SW 1271 (cell line): ENCODE data around the gene AHRR.
"Not testable (repeated sequence)": the region's sequence is repeated elsewhere in the genome, so short reads cannot be mapped to it uniquely, and the experiment has no call there.

Source experiments
- DNase-seq, 2 experiments: peaks; one replicate each; lab custom pipeline; 2025; lab: John Stamatoyannopoulos, UW

The AHRR gene

DNA sequence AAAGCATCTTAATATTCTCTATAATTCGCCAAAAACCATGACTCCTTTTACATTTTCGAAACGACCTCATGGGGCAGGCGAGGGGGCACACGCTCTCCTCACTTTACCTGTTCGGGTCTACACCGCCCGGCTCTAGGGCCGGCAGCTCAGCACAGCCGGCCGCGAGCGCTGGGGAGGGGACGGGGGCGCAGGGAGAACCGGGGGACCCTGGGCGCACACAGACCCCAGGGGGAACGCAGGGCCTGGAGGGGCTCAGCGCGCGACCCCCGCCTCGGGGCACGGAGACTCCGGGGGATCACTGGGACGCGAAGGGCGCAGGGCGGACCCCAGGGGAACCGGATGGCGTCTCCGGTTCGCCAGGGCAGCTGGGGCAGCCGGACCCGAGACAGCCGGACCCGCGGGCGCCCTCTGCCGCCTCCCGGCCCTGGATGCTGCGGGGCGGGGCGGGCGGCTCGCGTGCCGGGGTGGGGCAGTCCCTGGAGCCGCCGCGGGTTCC lies at the start of gene AHRR:
Gene AHRR (plus strand): TSS at position 485 of the 496 bp plus-strand sequence. CDS start 22,189 bp downstream, outside the sequence.
- DNase-seq: peak; percentile 41 to 54

DNA sequence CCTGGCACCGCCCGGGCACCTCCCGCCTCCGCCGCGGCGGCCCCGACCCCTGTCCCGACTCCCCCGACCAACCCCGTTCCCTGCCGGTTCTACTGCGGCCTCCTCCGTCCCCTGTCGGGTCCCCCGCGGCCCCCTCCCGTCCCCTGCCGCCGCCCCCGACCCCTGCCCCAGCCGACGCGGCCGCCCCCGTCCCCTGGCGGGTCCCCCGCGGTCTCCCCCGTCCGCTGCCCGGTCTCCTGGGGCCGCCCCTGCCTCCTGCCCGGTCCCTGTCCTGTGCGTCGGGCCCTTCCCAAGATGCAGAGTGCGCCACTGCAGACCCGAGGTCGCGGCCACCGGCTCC lies 49.7 kb upstream of the AHRR start:
- not testable (repeated sequence) for DNase-seq

DNA sequence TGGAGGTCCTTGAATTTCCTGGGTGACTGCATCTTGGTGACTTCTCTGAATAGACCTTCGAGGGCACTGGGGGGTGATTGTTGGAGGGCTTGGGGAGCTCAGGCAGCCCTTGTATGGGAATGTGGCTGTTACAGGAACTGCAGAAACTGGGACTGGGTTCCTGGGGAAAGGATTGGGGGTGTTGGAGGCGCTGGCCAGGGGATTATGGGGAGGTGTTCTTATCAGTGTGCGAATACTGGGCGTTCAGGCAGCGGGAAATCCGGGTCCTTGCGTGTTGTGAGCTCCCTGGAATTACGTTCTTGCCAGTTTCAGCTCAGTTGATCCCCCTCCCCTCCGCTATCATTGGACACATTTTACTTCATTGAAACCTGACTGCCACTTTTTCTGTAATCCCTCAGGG lies 48.4 kb upstream of the AHRR start:
- not testable (repeated sequence) for DNase-seq

DNA sequence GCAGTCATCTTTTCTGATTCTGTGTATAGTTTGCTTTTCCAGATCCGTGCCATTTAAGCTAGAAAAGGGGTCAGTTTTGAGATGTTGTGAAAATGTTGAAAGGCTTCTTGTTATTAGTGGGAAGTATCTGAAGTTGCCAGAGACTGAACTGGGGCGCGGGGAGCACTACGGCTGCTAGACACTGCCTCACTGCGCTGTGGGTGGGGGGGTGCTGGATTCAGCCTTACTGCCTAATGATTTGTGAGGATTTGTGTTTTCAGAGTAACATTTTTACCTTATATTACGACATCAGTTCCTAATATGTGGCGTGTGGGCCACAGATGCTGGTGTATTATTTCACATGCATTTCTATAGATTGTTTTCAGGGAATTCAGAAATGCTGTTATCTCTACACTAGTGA lies 48.0 kb upstream of the AHRR start:
- DNase-seq: not testable (repeated sequence)

- DNase-seq: not testable (repeated sequence)
These were observed 47.2 kb upstream of the AHRR start for GRCh38 chr5:274346-274745.

- DNase-seq: no peak
These were observed 42.9 kb upstream of the AHRR start for GRCh38 chr5:278646-279045.

DNA sequence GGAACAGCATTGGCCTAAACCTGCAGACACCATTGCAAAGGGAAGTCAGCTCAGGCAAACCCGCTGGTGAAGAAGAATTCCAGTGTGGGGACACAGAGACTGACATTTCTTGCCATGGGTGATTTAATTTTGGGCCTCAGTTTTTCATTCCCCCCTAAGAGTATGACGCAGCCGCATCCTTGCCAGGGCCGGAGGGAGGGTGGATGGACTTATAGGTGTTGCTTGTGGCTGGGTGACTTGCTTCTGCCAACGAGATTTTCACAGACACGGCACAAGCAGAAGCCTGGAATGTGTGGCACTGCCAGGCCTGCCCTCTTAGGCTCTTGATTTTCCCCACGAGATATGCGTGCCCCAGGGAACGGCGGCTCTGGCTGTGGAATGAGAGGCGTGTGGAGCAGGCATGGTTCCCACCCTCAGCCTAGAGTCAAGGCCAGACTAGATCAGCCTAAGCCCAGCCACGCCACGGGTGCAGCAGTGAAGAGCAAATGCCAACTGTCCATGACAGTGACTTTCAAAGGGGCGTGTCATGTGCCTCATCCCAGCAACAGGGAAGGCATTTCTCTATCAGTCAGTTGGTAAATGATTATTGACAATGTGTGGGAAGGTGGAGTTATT lies 42.4 kb upstream of the AHRR start:
- not testable (repeated sequence) for DNase-seq

- DNase-seq: no peak
These were observed 35.4 kb upstream of the AHRR start for GRCh38 chr5:285991-286557.

GRCh38 chr5:290200-290599 lies 31.3 kb upstream of the AHRR start:
- DNase-seq: not testable (repeated sequence)

DNA sequence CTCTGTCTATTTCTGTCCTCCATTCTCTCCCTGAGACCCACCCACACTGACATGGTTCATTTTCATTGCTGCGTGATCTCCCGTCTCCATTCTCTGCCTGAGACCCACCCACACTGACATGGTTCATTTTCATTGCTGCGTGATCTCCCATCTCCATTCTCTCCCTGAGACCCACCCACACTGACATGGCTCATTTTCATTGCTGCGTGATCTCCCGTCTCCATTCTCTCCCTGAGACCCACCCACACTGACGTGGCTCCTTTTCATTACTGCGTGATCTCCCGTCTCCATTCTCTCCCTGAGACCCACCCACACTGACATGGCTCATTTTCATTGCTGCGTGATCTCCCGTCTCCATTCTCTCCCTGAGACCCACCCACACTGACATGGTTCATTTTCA lies 30.2 kb upstream of the AHRR start:
- not testable (repeated sequence) for DNase-seq

DNA sequence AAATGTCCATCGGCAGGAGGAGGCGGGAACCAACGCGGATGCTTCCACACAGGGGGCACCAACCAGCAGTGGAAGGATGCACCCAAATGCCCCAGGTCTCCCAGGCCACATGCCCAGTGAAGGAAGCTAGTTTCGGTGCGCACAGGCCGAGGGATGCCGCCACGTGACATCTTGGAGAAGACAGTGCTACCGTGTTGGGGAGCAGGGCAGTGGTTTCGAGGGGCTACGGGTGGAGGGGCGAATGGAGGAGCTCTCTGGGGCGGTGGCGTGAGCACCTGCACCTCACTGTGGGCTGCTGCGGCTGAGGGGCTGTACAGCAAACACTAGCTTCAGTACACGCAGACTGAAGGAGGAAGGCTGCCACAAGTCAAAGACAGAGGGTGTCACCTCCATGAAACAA lies 26.7 kb upstream of the AHRR start:
- DNase-seq: not testable (repeated sequence)

GRCh38 chr5:296207-296606 lies 25.3 kb upstream of the AHRR start:
- DNase-seq: not testable (repeated sequence)

- not testable (repeated sequence) for DNase-seq
These were observed 24.6 kb upstream of the AHRR start for GRCh38 chr5:296954-297353.

DNA sequence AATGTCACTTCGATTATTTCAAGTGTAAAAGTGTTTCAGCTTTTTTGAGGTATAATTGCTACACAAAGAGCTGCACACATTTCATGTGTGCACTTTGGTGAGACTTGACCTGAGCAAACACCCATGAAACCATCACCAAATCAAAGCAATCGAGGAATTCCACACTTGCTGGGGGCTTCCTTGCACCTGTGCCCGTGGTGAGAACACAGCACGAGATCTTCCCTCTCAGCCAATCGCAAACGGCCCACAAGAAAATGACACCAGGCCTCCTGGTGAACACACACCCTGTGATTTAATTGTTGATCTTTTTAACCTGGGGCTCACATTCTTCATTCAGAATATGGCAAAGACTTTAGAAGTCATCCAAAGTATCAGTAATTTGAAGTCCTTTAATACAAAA lies 24.1 kb upstream of the AHRR start:
- not testable (repeated sequence) for DNase-seq

GRCh38 chr5:297991-298736 lies 23.4 kb upstream of the AHRR start:
- DNase-seq: not testable (repeated sequence)

DNA sequence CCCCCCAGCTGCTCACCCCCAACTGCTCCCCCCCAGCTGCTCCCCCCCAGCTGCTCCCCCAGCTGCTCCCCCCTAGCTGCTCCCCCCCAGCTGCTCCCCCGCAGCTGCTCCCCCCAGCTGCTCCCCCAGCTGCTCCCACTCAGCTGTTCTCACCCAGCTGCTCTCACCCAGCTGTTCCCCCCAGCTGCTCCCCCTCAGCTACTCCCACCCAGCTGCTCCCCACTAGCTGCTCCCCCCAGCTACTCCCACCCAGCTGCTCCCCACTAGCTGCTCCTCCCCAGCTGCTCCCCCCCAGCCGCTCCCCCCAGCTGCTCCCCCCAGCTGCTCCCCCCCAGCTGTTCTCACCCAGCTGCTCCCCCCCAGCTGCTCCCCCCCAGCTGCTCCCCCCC lies 22.8 kb upstream of the AHRR start:
- DNase-seq: no peak

GRCh38 chr5:299921-300320 lies 21.6 kb upstream of the AHRR start:
- DNase-seq: not testable (repeated sequence)

DNA sequence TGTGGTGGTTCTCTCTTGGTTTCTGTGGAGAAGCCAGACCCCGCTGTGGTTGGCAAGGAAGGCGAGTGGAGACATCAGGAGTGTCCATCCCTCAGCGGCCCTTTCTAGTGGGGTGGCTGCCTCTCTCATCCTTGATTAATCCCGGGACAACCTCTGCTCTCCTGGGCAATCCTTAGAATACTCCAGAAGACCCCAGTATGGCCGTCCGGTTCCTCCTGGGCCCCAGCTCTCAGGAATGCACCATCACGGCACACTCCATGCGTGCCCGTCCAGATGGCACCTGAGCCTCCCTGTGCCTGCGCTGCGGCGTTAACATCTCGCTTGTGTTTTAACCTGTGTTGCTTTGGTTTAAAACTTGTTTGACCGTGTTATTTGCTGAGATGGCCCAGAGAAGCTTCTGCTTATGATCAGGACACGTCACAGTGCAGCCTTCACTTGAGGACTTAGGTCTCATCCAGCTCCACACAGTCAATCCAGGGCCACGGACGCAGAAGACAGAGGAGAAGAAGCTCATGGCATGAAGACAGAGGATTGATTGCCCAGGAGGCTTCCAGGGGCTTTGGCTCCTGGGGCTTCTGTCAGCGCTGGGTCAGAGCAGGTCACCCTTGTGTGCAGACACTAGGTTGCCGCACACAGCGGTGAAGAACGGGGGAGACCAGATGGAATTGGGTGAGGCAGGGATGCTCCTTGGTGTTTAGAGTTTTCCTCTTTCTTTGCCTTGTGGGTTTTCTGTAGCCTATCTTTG lies 20.7 kb upstream of the AHRR start:
- DNase-seq: not testable (repeated sequence)

DNA sequence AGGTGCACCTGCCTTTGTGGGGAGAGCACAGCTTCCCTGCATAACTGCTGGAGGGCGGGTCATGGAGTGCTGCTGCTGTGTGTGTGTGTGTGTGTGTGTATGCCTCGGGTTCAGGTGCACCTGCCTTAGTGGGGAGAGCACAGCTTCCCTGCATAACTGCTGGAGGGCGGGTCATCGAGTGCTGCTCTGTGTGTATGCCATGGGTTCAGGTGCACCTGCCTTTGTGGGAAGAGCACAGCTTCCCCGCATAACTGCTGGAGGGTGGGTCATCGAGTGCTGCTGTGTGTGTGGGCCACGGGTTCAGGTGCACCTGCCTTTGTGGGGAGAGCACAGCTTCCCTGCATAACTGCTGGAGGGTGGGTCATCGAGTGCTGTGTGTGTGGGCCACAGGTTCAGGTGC lies 19.1 kb upstream of the AHRR start:
- DNase-seq: not testable (repeated sequence)

GRCh38 chr5:302966-303365 lies 18.5 kb upstream of the AHRR start:
- DNase-seq: no peak

GRCh38 chr5:303741-304140 lies 17.8 kb upstream of the AHRR start:
- not testable (repeated sequence) for DNase-seq

DNA sequence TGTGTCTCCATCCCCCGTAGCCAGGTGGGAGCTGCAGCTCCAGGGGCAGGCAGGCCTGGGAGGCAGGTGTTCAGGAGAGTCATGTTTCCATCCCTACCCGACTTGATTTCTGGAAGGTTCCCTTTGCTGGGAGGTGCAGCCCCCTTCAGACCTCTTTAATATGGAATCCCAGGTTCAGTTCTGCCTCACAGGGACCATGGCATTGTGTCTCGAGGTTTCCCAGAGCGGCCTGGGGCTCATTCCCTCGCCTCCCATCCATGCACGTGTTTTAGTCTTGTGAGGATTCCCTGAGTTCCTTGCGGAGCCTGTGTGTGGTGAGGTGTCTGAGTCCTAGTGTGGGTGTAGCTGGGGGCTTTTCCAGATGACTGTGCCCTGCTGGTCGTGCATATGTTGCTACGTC lies 16.5 kb upstream of the AHRR start:
- DNase-seq: no peak
